GM21381 (cell line): Measurements from ENCODE around the gene SLC2A1.
A peak's percentile ranks its signal among the peaks of the same experiment; 100 is the strongest.

Source experiments
- ATAC-seq: cut with Tn5 transposase; IDR thresholded peaks from one replicate; pipeline ENCODE4 v1.9.1; 2021; ENCODE audit warnings: mild to moderate bottlenecking, moderate library complexity; ENCODE audit not compliant: unreplicated experiment

SLC2A1 gene

DNA sequence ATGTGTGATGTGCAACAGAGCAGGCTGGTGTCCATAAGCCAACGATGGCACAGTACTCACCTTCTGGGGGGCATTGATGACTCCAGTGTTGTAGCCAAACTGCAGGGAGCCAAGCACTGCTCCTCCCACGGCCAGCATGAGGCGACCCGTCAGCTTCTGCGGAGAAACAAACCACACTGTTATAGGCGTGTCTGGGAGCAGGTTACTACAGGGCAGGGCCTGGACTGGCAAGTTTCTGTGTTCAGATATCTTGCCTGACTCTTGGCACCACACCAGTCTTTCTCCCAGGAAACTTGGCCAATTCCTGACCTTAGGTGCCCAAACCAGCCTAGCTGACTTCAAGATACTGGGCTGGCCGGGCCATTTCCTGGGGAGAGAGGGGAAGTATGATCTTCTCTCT is 15.5 kb downstream of the SLC2A1 start:
- ATAC-seq = no peak

DNA sequence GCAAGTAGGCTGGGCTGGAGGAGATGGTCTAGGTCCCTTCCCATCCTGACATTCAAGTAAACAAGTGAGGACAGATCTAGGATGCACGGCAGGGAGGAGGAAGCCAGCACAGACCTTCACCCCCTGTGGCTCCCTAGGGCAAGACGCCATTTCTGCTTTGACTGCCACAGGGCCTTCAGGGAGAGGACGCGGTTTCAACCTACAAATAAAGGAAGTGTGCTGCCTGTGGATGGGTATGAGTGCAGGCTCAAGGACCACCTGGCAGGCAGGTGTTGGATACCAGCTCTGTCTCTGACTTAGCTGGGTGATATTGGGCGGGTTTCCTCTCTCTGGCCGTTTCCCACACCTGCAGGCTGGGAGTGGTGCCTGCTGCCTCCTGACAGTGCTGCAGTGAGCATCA is 16.2 kb downstream of the SLC2A1 start:
- no peak for ATAC-seq

DNA sequence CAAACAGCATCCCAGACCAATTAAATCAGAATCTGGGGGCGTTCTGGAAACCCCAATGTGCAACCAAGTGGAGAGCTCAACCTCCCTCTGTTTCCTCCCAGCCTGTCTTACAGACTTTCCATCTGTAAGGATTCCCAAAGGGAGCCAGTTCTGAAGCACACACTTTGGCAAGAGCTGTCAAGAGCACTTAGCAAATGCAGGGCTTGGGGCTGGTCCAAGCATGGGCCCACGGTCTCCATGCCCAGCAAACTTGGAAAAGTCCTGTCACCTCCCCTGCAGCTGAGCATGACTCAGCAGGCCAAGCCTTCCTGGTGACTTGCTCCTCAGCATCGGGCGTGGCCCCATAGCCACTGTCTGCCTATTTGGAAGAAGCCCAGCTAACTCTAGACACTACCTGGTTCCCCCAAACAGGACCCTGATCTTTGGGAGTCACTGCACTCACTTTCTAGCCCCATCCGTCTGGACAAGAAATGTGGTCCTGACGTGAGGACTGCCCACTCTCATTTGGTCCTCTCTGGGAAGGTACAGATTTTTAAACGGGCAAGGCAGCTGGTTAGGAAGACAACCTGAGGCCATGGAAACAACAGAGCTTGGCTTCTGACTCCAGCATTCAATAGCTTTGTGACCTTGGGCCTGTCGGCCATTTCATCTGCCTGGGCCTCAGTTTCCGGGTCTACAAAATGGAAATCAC is 16.9 kb downstream of the SLC2A1 start:
- ATAC-seq = no peak

DNA sequence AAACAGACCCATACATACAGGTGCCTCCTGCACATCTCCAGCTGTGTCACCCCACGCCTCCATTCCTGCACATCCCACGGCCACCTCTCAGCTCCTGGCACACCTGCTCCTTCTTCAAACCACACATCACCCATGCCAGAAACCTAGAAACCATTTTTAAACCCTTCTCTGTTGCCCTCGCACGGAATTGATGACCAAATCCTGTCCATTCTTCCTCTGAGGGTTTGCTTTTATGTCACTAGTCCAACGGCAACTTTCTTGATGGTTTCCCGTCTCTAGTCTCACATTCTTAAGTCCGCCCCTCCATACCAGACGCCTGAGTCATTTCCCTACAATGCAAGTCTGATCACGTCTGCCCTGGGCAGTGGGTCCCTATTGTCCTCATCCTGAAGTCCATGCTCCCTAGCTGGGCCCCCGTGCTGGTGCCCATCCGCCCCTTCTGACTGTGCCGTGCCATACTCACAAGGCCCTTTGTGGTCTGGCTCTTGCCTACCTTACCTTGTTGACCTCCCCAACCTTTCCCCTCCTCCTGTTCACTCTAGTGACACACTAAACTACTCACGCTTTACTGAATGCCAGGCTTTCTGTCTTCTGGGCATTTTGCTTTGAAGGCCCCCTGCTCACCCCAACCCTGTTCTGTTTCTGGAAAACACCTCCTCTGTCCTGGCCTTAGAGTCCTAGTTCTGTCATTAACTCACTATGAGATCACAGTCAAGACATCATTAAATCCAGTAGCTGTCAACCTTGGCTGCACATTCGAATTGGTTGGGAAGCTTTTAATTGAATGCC is 17.6 kb downstream of the SLC2A1 start:
- no peak for ATAC-seq

DNA sequence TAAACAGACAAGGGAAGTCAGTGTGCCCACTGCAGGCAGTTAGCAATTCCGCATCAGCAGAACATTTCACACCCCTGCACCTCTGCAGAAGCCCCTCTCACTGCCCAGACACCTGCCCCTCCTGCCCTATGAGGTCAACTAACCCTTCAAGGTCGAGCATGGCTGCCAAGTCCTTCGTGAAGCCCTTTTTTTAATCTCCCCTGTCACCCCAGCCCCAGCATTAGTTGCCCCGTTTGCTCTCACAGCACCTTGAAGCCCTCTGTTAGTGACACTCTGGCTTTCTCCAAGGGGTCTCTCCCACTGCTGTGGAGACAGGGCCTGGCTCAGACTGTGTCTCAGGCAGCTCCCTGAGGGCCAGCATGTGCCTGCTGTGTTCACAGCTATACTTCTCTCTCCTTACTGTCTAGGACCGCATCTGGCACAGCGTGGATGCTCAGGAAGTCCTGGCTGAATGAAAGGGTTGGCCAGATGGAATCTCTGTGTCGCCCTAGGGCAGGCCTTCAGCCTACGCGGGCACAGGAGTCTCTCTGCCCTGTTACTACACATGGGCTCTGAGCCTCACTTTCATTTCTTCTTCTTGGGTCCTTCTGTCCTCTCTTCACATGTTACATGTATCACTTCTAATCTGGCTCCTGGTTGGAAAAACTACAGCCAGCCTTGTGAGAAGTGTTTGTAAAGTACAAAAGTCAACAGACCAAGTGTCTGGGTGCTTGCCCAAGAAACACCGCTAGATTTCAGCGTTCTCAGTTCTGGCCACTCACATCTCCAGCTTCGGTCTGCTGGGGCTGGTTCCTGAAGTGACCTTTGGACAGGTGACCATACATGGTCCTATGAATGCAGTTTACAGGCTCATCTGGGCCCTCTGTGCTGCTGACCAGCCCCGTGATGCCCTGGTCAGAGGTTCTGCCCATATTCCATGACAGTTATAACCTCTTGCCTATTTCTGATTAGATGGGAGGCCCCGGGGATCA is 19.7 kb downstream of the SLC2A1 start:
- no peak for ATAC-seq

DNA sequence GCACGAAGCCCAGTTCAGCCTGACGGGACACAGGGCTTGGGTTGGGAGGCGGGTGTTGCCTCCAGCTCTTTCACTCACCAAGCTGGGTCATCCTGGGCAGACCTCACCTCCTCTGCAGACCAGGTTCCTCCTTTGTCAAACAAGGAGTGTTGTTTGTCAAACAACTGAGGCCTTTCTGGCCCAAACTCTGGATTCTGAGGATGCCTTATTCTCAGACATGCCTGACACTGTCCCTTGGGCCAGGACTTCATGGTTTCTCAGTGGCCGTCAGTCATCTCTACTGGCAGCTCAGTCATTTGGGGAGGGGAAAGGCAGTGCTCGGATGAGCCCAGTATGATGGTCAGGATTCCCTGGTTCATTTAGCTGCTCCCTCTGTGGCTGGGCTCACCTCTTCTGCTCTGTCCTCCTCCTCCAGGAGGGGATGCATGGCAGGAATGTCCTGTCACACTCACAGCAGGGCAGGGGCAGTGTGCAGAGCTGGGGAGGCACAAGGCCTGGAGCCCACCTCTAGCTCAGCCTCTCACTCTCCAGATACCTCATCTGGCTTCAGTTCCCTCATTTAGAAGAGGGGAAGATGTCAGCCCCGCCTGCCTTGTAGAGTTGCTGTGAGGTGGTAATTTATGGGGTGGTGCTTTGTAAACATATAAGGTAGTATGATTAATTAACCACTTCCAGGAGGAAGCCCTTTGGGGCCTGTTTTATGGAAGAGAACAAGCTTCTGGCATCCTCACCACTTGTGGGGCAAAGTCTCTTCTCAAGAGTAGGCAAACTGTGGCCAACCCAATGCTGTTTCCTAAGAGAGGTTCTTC is 20.6 kb downstream of the SLC2A1 start:
- no peak for ATAC-seq

DNA sequence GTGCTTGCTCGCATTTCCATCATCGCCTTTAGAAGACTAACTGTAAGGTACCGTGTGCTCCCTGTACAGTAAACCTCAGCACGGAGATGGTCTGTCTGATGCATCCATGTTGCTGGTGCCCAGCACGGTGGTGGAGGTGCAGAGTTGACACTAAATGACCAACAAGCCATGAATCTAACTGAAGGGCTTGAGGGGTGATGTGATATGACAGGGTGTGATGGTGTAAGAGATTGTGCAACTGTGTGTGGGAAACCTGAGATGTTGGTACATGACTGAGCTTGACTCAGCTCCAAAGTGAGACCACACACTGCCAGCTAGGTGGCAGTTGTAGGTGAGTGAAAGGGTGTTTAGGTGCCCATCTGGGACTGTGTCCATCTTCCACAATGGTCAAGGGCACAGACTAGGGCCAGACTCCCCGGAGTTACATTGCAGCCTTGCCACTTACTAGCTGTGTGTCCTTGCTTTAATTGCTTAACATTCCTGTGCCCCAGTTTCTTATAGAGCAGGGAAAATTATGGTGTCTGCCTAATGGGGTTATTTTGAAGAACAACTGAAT is 21.4 kb downstream of the SLC2A1 start:
- ATAC-seq = no peak

GRCh38 chr1:42936309-42937078 is 22.2 kb downstream of the SLC2A1 start:
- no peak for ATAC-seq

DNA sequence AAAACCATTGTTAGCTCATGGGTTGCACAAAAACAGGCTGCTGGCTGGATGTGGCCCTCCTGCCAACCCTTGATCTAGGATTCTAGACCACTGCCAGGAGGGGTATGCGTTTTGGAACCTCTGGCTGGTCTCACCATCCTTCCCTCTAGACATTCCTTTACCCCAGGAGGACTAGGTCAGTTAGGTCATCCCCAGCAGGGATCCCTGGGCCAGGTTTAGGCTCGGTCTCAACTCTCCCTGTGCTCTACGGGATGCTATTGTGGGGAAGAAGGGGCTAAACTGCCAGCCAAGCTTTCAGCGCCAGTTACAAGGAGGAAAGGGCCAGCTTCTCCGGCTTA is 22.7 kb downstream of the SLC2A1 start:
- no peak for ATAC-seq

GRCh38 chr1:42935313-42935895 is 23.3 kb downstream of the SLC2A1 start:
- no peak for ATAC-seq

GRCh38 chr1:42934541-42935312 is 23.9 kb downstream of the SLC2A1 start:
- ATAC-seq = no peak

DNA sequence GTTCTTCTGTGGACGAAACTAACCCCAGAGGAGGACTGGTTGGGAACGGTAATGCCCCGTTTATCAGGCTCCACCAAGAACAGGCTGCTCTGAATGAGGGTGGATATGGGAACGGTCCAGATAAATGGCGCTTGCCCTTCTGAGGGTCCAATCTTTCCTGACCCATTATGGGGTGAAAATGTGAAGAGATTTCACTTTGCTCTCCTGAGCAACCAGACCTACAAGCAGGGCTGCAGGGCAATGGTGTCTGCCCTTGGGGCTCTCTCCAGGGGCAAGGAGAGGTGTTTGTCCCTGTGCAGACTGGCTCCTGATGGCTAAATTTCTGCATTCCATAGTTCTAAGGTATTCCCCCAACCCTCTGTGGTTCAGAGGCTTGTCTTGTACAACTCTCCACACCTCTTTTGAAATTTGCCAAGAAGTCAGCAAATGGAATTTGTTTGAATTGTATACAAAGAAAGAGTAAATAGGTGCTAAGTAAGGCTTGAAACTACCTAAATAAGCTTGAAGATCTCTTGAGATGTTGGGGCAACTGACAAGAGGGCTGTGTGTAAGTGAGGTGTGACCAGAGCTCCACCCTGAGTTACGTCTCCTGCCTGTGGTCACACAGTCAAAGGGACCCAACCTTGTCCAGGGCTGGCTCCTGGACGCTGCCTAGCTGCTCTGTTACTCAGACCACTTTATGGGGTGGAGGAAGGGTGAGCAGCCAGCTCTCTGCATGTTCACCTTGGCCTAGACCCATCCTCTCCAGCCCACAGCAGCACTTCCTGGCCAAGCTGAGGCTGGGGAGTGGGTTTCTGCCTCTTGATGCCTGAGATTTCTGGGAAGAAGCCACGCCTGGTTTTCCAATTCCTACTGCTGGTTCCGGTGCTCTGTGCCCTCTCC is 24.8 kb downstream of the SLC2A1 start:
- ATAC-seq = no peak

DNA sequence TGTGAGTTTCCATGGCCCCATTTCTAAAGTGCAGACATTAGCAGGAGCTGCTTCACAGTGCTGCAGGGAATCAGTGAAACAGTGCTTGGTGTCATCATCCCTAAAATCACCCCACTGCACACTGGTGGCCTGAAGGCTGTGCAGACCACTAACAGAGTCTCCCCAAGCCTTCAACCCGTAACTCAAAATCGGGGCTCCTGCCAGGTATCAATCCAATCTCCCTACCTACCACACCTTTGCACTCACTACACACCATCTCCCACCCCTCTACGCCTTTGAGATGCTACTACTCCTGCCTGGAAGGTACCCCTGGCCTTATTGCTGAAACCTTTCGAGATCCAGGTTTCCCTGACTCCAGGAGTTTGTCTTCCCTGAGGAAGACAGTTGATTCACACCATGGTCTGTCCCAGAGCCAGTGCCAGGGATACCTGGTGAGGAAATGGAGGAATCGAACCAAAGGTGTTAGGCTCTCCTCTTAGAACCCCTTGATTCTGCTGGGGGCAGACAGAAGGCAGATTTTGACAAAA is 25.5 kb downstream of the SLC2A1 start:
- no peak for ATAC-seq

- ATAC-seq = no peak
These were observed 26.2 kb downstream of the SLC2A1 start for GRCh38 chr1:42932442-42932941.

DNA sequence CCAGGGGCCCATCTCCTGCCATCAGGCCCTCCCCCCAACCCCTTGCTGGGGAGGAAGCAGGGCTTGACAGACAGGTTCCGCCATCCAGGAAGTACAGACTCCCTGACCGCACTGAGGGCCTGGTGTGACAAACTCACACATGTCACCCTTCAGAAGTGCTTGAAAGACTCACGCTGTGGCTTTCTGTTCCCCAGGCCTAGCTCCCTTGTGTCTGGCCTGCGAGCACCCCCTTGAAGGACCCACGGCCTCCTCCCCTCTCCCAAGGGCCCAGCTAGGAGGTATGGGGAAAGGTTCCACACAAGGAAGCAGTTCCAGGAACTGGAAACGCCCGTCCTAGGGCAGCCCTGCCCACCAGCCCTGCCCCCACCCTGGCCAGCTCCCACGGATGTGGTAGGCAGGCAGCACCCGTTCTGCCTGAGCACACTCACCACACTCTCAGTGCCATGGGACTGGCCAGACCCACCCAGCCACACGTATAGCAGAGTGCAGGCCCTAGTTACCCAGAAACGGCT is 26.7 kb downstream of the SLC2A1 start:
- peak; percentile 57 for ATAC-seq

DNA sequence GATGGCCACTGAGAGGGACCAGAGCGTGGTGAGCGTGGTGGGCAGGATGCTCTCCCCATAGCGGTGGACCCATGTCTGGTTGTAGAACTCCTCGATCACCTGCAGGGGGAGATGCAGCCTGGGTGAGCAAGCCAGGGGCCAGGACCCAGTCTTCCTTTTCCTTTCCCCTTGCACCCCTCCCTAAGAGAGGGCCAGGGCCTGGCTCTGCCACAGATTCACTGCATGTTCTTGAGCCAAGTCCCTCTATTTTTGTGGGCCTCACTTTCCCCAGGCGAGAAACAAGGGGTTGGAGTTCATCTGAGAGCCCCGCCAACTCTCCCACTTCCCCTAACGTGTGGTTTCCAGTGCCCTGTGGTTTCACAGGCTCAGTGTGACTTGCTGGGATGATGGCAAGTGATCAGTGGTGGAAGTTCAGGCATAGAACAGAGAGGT is 27.5 kb downstream of the SLC2A1 start:
- no peak for ATAC-seq
